GM23338 (cell line): ENCODE measurements around the gene FAM3D. TPM values are rescaled to one million over a fixed set of nuclear protein-coding genes. Genes with fewer than 3 reads are reported as not detected.

ENCODE experiments used
- ATAC-seq: fragments of 200-7000 bp; cut with Tn5 transposase; 3 replicates; pipeline ENCODE4 v1.9.1; 2020
- DNase-seq: peaks from one replicate; pipeline ENCODE4 v3.0.0-alpha.2; 2015; ENCODE audit warnings: low spot score
- H2AFZ ChIP-seq: fragments of 200-600 bp; sonication (generic); 2 replicates; pipeline ENCODE4 v1.8.0; 2016; ENCODE audit warnings: antibody characterized with exemption, mild to moderate bottlenecking, moderate library complexity
- H3F3A ChIP-seq: fragments of 200-600 bp; sonication (generic); replicated peaks from 2 replicates; pipeline ENCODE4 v1.8.0; 2017; ENCODE audit warnings: antibody characterized with exemption, mixed run types, low read depth
- H3K27ac ChIP-seq: fragments of 200-600 bp; sonication (generic); 2 replicates; pipeline ENCODE4 v1.6.1; 2016; ENCODE audit warnings: low read depth
- H3K27me3 ChIP-seq: fragments of 200-600 bp; sonication (generic); 2 replicates; pipeline ENCODE4 v1.8.0; 2016; ENCODE audit warnings: mild to moderate bottlenecking, mixed run types, moderate library complexity; ENCODE audit not compliant: insufficient read depth
- H3K36me3 ChIP-seq: fragments of 200-600 bp; sonication (generic); 2 replicates; pipeline ENCODE4 v1.8.0; 2016; ENCODE audit warnings: mild to moderate bottlenecking; ENCODE audit not compliant: insufficient read depth
- H3K4me1 ChIP-seq: fragments of 200-600 bp; sonication (generic); 2 replicates; pipeline ENCODE4 v1.8.0; 2016; ENCODE audit warnings: mild to moderate bottlenecking, moderate library complexity; ENCODE audit not compliant: insufficient read depth
- H3K4me2 ChIP-seq: fragments of 200-600 bp; sonication (generic); 2 replicates; pipeline ENCODE4 v1.7.1; 2017; ENCODE audit warnings: mixed run types
- H3K4me3 ChIP-seq: fragments of 200-600 bp; sonication (generic); 2 replicates; pipeline ENCODE4 v1.6.1; 2016; ENCODE audit warnings: mixed run types
- H3K79me2 ChIP-seq: fragments of 200-600 bp; sonication (generic); replicated peaks from 2 replicates; pipeline ENCODE4 v1.8.0; 2017; ENCODE audit warnings: mild to moderate bottlenecking; ENCODE audit not compliant: insufficient read depth
- H3K9me2 ChIP-seq: fragments of 200-600 bp; sonication (generic); 2 replicates; pipeline ENCODE4 v1.8.0; 2017; ENCODE audit not compliant: insufficient read depth
- H4K20me1 ChIP-seq: fragments of 200-600 bp; sonication (generic); replicated peaks from 2 replicates; pipeline ENCODE4 v1.8.0; 2017; ENCODE audit warnings: mild to moderate bottlenecking; ENCODE audit not compliant: insufficient read depth
- H3K27ac Mint-ChIP-seq: 2 replicates; pipeline ENCODE4 v1.8.0; 2020; ENCODE audit warnings: inconsistent platforms, mild to moderate bottlenecking, moderate library complexity, mixed read lengths
- H3K27me3 Mint-ChIP-seq: 3 replicates; pipeline ENCODE4 v1.8.0; 2022; ENCODE audit warnings: low read depth, mild to moderate bottlenecking, moderate library complexity, mixed read lengths, inconsistent platforms; ENCODE audit not compliant: insufficient read depth, poor library complexity
- H3K36me3 Mint-ChIP-seq: 3 replicates; pipeline ENCODE4 v1.8.0; 2021; ENCODE audit warnings: low read depth, mild to moderate bottlenecking, inconsistent platforms, moderate library complexity, mixed read lengths
- H3K4me1 Mint-ChIP-seq: 3 replicates; pipeline ENCODE4 v1.8.0; 2020; ENCODE audit warnings: mild to moderate bottlenecking, inconsistent platforms, mixed read lengths
- H3K4me3 Mint-ChIP-seq: 3 replicates; pipeline ENCODE4 v1.8.0; 2021; ENCODE audit warnings: moderate library complexity, mild to moderate bottlenecking, inconsistent platforms, mixed read lengths
- H3K9me3 Mint-ChIP-seq: 3 replicates; pipeline ENCODE4 v1.8.0; 2020; ENCODE audit warnings: moderate library complexity, mild to moderate bottlenecking, inconsistent platforms, mixed read lengths
- CREB1 ChIP-seq: fragments of 250-450 bp; sonication (Bioruptor Pico); IDR thresholded peaks from 2 replicates; pipeline ENCODE4 v1.5.0; 2020; ENCODE audit warnings: low read depth, mild to moderate bottlenecking, moderate library complexity
- ETS1 ChIP-seq: IDR thresholded peaks from 2 replicates; pipeline ENCODE4 v1.6.1; 2016; ENCODE audit warnings: antibody characterized with exemption
- EZH2 ChIP-seq: fragments of 200-600 bp; sonication (generic); IDR thresholded peaks from one replicate; pipeline ENCODE4 v1.8.0; 2017; ENCODE audit warnings: antibody characterized with exemption, mild to moderate bottlenecking, low read depth; ENCODE audit not compliant: unreplicated experiment
- EZH2phosphoT487 ChIP-seq: fragments of 200-600 bp; sonication (generic); IDR thresholded peaks from one replicate; pipeline ENCODE4 v1.8.1; 2018; ENCODE audit warnings: antibody characterized with exemption; ENCODE audit not compliant: unreplicated experiment
- JUNB ChIP-seq: IDR thresholded peaks from one replicate; pipeline ENCODE4 v1.6.1; 2016; ENCODE audit warnings: antibody characterized with exemption; ENCODE audit not compliant: unreplicated experiment
- NANOG ChIP-seq: IDR thresholded peaks from 2 replicates; pipeline ENCODE4 v1.6.1; 2016; ENCODE audit warnings: antibody characterized with exemption, borderline replicate concordance
- POLR2AphosphoS5 ChIP-seq: IDR thresholded peaks from 2 replicates; pipeline ENCODE4 v1.6.1; 2016; ENCODE audit warnings: antibody characterized with exemption, low read depth
- REST ChIP-seq: IDR thresholded peaks from one replicate; pipeline ENCODE4 v1.6.1; 2018; ENCODE audit warnings: antibody characterized with exemption; ENCODE audit not compliant: unreplicated experiment
- STAT1 ChIP-seq: IDR thresholded peaks from one replicate; pipeline ENCODE4 v1.6.1; 2016; ENCODE audit warnings: antibody characterized with exemption; ENCODE audit not compliant: unreplicated experiment
- ZNF114 ChIP-seq: fragments of 250-450 bp; sonication (Bioruptor Pico); IDR thresholded peaks from 2 replicates; pipeline ENCODE4 v1.5.0; 2020; ENCODE audit warnings: mild to moderate bottlenecking, moderate library complexity
- ZNF331 ChIP-seq: fragments of 250-450 bp; sonication (Bioruptor Pico); IDR thresholded peaks from 2 replicates; pipeline ENCODE4 v1.5.0; 2020; ENCODE audit warnings: low read depth, mild to moderate bottlenecking, moderate library complexity
- polyA plus RNA-seq: library from polyadenylated mRNA; unstranded; fragments of >200 nt; fragmentation: Nextera tagmentation; extraction: Ambion mirVana; gene quantifications from 2 replicates; pipeline ENCODE4 v1.2.1, GENCODE V29; 2016
- total RNA-seq: library from RNA; depleted of rRNA; stranded (reverse); fragments of >200 nt; shearing (Covaris generic); gene quantifications from 2 replicates; pipeline ENCODE4 v1.2.3, GENCODE V29; 2014
- TF ChIP-seq, protein P1 (sequence below), 2 experiments: fragments of 200-600 bp in 1 of 2; sonication (generic) in 1 of 2; conservative IDR thresholded peaks; 2 replicates each; pipeline versions ENCODE4 v1.5.1 to v1.6.1; 2016 to 2017; ENCODE audit warnings: antibody characterized with exemption in 2 of 2, low read depth in 2 of 2, mild to moderate bottlenecking in 2 of 2, moderate library complexity in 1 of 2
- TF ChIP-seq, protein P2 (sequence below): fragments of 250-450 bp; sonication (Bioruptor Pico); IDR thresholded peaks from 2 replicates; pipeline ENCODE4 v1.5.0; 2020; ENCODE audit warnings: mild to moderate bottlenecking, moderate library complexity

FAM3D gene
- total and polyA plus RNA-seq, 2 experiments from 2014 or later: 0.26 TPM; not detected in 1

DNA sequence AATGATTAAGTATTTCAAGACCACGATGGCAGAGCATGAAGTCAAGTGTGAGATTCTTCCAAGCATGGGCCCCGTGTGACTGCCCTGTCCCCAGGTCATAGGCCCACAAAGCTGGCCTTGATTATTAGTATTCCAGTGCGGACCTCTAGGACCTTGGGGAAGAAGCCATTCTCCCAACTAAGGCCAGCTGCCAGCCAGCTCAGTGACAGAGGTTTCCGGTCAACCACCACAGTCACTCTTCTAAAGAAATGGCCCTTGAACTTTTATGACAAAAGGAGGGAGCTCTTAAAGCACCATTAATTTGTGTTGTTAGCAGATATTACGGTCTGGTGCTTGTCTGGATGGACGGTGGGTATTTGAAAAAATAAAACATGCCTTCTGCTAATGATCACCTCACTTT, 28.0 kb downstream of the FAM3D start:
- no peak for DNase-seq
- Histone ChIP-seq H3K4me1 (no peaks in the 10 kb centered on the region), H2AFZ (no peak overlapping the region), H3K27me3 (peaks cover 35% of the 10 kb centered on the region), H4K20me1 (no peaks in the 10 kb centered on the region), H3K9me2 (0 out of 2 replicates have a peak, but pooled peaks cover 2% of the 10 kb centered on the region), H3K36me3 (no peaks in the 10 kb centered on the region), H3K79me2 (no peaks in the 10 kb centered on the region), H3K4me2 (no peak overlapping the region), H3K27ac (no peak overlapping the region), H3F3A (no peaks in the 10 kb centered on the region), H3K4me3 (no peak overlapping the region)
- H3K4me1 Mint-ChIP-seq: peaks cover 12% of the 10 kb centered on the region; the same call in 2 of the 3 replicates
- TF ChIP-seq ETS1 (no peak), REST (no peak), NANOG (no peak), ZNF114 (CRISPR knock-in tag) (no peak), CREB1 (CRISPR knock-in tag) (no peak), ZNF331 (no peak), JUNB (no peak), STAT1 (no peak), POLR2AphosphoS5 (no peak), EZH2phosphoT487 (no peak), EZH2 (no peak)
- TF ChIP-seq, protein P1, sequence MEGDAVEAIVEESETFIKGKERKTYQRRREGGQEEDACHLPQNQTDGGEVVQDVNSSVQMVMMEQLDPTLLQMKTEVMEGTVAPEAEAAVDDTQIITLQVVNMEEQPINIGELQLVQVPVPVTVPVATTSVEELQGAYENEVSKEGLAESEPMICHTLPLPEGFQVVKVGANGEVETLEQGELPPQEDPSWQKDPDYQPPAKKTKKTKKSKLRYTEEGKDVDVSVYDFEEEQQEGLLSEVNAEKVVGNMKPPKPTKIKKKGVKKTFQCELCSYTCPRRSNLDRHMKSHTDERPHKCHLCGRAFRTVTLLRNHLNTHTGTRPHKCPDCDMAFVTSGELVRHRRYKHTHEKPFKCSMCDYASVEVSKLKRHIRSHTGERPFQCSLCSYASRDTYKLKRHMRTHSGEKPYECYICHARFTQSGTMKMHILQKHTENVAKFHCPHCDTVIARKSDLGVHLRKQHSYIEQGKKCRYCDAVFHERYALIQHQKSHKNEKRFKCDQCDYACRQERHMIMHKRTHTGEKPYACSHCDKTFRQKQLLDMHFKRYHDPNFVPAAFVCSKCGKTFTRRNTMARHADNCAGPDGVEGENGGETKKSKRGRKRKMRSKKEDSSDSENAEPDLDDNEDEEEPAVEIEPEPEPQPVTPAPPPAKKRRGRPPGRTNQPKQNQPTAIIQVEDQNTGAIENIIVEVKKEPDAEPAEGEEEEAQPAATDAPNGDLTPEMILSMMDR (conservative IDR thresholded peaks at IDR 0.05; ENCODE audit: low read depth in 2 of 2): no peak
- TF ChIP-seq, protein P2, sequence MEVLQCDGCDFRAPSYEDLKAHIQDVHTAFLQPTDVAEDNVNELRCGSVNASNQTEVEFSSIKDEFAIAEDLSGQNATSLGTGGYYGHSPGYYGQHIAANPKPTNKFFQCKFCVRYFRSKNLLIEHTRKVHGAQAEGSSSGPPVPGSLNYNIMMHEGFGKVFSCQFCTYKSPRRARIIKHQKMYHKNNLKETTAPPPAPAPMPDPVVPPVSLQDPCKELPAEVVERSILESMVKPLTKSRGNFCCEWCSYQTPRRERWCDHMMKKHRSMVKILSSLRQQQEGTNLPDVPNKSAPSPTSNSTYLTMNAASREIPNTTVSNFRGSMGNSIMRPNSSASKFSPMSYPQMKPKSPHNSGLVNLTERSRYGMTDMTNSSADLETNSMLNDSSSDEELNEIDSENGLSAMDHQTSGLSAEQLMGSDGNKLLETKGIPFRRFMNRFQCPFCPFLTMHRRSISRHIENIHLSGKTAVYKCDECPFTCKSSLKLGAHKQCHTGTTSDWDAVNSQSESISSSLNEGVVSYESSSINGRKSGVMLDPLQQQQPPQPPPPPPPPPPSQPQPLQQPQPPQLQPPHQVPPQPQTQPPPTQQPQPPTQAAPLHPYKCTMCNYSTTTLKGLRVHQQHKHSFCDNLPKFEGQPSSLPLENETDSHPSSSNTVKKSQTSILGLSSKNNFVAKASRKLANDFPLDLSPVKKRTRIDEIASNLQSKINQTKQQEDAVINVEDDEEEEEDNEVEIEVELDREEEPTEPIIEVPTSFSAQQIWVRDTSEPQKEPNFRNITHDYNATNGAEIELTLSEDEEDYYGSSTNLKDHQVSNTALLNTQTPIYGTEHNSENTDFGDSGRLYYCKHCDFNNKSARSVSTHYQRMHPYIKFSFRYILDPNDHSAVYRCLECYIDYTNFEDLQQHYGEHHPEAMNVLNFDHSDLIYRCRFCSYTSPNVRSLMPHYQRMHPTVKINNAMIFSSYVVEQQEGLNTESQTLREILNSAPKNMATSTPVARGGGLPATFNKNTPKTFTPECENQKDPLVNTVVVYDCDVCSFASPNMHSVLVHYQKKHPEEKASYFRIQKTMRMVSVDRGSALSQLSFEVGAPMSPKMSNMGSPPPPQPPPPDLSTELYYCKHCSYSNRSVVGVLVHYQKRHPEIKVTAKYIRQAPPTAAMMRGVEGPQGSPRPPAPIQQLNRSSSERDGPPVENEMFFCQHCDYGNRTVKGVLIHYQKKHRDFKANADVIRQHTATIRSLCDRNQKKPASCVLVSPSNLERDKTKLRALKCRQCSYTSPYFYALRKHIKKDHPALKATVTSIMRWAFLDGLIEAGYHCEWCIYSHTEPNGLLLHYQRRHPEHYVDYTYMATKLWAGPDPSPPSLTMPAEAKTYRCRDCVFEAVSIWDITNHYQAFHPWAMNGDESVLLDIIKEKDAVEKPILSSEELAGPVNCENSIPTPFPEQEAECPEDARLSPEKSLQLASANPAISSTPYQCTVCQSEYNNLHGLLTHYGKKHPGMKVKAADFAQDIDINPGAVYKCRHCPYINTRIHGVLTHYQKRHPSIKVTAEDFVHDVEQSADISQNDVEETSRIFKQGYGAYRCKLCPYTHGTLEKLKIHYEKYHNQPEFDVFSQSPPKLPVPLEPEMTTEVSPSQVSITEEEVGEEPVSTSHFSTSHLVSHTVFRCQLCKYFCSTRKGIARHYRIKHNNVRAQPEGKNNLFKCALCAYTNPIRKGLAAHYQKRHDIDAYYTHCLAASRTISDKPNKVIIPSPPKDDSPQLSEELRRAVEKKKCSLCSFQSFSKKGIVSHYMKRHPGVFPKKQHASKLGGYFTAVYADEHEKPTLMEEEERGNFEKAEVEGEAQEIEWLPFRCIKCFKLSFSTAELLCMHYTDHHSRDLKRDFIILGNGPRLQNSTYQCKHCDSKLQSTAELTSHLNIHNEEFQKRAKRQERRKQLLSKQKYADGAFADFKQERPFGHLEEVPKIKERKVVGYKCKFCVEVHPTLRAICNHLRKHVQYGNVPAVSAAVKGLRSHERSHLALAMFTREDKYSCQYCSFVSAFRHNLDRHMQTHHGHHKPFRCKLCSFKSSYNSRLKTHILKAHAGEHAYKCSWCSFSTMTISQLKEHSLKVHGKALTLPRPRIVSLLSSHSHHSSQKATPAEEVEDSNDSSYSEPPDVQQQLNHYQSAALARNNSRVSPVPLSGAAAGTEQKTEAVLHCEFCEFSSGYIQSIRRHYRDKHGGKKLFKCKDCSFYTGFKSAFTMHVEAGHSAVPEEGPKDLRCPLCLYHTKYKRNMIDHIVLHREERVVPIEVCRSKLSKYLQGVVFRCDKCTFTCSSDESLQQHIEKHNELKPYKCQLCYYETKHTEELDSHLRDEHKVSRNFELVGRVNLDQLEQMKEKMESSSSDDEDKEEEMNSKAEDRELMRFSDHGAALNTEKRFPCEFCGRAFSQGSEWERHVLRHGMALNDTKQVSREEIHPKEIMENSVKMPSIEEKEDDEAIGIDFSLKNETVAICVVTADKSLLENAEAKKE: no peak
- no peak overlapping the region for H3K4me3 Mint-ChIP-seq
- H3K27ac Mint-ChIP-seq: no peak overlapping the region
- H3K9me3 Mint-ChIP-seq: no peaks in the 10 kb centered on the region
- H3K27me3 Mint-ChIP-seq: peaks cover 65% of the 10 kb centered on the region
- H3K36me3 Mint-ChIP-seq: no peaks in the 10 kb centered on the region
- ATAC-seq: no peak
